Adrenal gland (tissue), 5 donors: ENCODE measurements around the gene GLI1.

Source experiments
- CTCF ChIP-seq, 6 experiments: fragments of 450-650 bp in 4 of 6; fragments of 200-600 bp in 2 of 6; sonication (generic) in 1 of 6; IDR thresholded peaks; 1 replicate in 5 of 6; 2 replicates in 1 of 6; pipeline versions ENCODE4 v1.5.1 to v1.8.0; 2016 to 2021; ENCODE audit warnings: antibody characterized with exemption in 6 of 6, mild to moderate bottlenecking in 2 of 6, moderate library complexity in 1 of 6
- POLR2A ChIP-seq, 2 donors: fragments of 450-650 bp; IDR thresholded peaks; one replicate each; pipeline ENCODE4 v1.6.1; 2017; ENCODE audit warnings: antibody characterized with exemption in 2 of 2, mild to moderate bottlenecking in 2 of 2, moderate library complexity in 1 of 2
- donor health status: DM: no; HTN: no; CAD: no.

GRCh38 chr12:57456737-57457490, 2.7 kb upstream of the GLI1 start:
- TF ChIP-seq CTCF (IDR thresholded peaks at IDR 0.05) (no peak), POLR2A (IDR thresholded peaks at IDR 0.05) (no peak)
